CD4-positive, alpha-beta T cell treated with Interleukin-12 subunit alpha and Interleukin-12 subunit beta, for 1 hour (primary cell): ENCODE data around the gene CRYBG2.
"Not testable (repeated sequence)": the region's sequence is repeated elsewhere in the genome, so short reads cannot be mapped to it uniquely, and the experiment has no call there.

ENCODE experiments used
- DNase-seq: peaks from one replicate; pipeline ENCODE4 v3.0.0-alpha.2; 2020

CRYBG2 gene

DNA sequence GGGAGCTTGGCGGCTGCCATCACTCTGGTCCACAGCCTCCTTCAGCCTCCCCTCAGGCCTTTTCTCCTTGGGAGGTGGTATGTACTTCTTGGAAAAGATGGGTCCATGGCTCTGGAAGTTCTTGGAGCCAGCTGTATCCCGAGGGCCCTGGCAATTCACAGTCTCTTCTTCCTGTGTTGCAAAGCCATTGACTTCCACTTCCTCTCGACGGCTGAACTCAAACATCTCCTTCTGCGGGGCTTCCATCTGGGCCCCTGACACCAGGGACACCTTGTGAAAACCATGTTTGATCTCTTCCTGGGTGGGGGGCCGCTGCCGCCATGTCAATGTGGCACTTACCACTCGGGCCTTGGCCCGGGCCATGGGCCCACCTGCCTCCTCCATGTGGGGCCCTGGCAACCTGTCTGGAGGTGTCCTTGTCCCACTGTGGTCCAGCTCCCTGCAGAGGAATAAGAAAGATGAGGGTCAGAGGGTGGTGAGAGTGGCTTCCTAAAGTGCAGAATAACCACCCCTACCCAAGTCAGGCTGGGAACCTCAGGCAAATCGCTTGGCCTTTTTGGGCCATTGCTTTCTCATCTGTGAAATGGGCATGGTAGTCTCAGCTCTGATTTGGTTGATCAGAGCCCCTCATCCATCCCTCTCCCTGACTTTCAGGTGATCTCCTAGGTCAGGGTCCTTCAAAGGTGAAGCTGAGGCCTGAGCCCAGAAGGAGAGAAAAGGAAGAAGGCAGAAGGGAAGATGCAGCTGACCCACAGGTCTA is 7.5 kb downstream of the CRYBG2 start:
- no peak for DNase-seq

- no peak for DNase-seq
Measured at GRCh38 chr1:26345718-26346117, 8.2 kb downstream of the CRYBG2 start.

GRCh38 chr1:26344147-26344920 is 9.6 kb downstream of the CRYBG2 start:
- no peak for DNase-seq

DNA sequence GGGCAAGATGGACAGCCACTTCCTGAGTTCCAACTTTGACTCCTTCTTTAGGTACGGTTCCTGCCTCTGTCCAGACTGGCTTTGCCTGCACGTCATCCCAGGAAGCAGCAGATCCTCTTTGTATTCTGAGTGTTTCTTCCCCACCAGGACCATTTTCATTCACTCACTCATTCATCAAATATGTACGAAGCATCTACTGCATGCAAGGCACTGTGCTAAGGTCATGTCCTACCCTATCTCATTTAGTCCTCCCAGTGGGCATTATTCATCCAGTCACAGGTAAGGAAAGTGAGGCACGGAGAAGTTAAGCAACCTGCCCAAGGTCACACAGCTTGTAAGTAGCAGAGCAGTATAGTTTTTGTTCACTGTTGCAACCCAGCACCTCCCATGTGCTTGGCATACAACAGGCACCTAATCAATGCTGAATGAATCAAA is 13.9 kb downstream of the CRYBG2 start:
- no peak for DNase-seq

GRCh38 chr1:26338670-26339069 is 15.3 kb downstream of the CRYBG2 start:
- no peak for DNase-seq

GRCh38 chr1:26337625-26338024 is 16.3 kb downstream of the CRYBG2 start:
- no peak for DNase-seq

- no peak for DNase-seq
Measured at GRCh38 chr1:26337206-26337535, 16.8 kb downstream of the CRYBG2 start.

- peak; percentile 92 for DNase-seq
Measured at GRCh38 chr1:26336477-26337205, 17.3 kb downstream of the CRYBG2 start.

GRCh38 chr1:26335774-26336476 is 18.0 kb downstream of the CRYBG2 start:
- DNase-seq = peak; percentile 18

GRCh38 chr1:26333312-26333711 is 20.6 kb downstream of the CRYBG2 start:
- not testable (repeated sequence) for DNase-seq

DNA sequence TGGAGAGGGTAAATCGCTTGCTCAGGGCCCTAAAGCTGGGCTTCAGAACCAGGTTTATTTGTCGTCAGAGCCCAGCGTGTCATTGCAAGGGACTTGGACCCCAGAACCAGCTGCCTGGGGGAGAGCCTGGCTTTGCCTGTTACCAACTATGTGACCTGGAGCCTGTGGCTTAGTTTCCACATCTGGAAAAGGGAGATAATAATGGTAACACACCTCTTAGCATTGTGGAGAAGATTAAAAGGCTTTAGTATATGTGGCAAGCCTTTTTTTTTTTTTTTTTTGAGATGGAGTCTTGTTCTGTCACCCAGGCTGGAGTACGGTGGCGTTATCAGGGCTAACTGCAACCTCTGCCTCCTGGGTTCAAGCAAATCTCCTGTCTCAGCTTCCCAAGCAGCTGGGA is 23.7 kb downstream of the CRYBG2 start:
- no peak for DNase-seq

- DNase-seq = not testable (repeated sequence)
Measured at GRCh38 chr1:26329380-26329779, 24.6 kb downstream of the CRYBG2 start.

DNA sequence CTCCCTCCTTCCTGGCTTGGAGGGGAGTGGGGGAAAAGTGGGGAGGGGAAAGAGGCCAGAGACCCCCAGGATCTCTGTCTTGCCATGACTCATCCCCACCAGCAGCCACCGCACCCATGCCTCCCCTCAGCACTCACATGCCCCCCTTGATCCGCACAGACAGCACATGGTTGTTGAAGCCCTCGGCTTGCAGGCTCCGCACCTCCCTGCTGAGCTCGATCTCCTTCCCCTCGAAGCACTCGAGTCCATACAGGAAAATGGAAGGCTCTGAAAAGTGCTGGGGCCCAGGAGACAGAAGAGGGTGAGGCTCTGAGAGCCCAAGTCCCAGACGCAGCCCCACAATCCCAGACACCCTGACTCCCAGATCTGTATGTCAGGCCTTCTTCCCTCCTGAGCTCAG is 25.3 kb downstream of the CRYBG2 start:
- no peak for DNase-seq

DNA sequence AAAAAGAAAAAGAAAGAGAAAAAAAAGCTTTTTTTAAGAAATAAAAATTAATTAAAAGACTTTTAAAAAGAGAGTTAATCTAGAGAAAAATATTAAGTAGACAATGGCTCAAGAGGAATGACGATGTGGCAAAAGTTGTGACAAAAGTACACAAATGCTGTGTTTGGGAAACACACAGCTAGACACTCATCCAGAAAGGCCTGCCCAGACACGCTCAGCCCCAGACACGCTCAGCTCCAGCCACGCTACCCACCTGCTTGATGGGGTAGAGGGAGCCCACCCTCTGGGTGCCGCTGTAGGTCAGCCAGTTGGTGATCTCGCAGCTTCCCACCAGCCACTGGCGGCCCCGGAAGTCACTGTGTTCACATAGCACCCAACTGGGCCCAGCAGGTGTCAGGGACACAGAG is 26.0 kb downstream of the CRYBG2 start:
- no peak for DNase-seq

- no peak for DNase-seq
Measured at GRCh38 chr1:26324550-26324949, 29.4 kb downstream of the CRYBG2 start.

GRCh38 chr1:26323382-26323781 is 30.5 kb downstream of the CRYBG2 start:
- DNase-seq = no peak

- DNase-seq = no peak
Measured at GRCh38 chr1:26322042-26322331, 31.9 kb downstream of the CRYBG2 start.

DNA sequence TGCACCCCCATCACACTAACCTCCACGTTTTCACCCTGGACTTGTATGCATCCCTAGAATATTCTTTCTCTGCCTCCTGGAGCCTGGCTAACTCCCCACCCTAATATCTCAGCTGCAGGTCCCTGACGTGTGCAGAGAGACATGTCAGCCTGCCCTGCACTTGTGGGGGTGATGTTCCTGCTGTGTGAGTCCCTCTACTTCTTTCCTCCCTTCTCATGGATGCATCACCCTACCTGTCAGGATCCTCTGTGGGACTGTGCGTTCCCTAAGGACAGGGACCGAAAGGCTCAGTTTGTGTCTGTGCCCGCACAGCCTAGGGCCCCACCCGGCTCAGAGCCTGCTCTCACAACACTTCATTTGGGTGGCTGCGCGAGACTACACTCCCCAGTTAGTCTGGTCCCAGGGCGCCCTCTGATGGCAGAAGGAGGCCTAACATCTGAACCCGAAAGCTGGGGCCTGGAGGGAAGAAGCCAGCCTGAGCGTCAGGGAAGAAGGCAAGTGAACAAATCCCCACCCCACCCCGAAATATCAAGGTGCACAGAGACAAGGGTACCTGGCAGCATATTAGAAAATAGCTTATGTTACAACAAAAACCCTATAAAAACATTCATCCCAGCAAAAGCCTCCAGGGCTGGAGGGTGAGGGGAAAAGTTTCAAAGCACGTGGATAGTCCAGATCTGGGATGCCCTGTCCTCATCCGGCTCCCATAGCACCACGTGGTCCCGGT is 32.5 kb downstream of the CRYBG2 start:
- peak; percentile 93 for DNase-seq

DNA sequence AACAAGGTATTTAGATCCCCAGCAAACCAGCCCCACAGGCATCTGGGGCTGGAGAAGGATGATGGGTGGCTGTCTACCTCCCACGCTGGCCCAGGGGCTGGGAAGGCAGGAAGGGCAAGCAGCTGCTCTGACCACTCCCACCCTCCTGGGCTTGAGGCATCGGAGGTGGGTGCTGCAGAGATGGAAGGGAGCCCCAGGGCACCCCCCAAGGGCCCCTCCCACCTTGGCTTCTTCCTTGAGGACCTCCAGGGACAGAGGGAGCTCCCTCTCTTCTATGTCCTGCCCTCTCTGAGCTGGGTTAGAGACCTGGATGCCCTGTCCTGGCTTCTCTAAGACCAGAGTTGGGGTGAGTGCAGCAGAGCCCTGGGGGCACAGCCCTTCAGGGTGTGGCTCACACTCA is 33.0 kb downstream of the CRYBG2 start:
- no peak for DNase-seq

DNA sequence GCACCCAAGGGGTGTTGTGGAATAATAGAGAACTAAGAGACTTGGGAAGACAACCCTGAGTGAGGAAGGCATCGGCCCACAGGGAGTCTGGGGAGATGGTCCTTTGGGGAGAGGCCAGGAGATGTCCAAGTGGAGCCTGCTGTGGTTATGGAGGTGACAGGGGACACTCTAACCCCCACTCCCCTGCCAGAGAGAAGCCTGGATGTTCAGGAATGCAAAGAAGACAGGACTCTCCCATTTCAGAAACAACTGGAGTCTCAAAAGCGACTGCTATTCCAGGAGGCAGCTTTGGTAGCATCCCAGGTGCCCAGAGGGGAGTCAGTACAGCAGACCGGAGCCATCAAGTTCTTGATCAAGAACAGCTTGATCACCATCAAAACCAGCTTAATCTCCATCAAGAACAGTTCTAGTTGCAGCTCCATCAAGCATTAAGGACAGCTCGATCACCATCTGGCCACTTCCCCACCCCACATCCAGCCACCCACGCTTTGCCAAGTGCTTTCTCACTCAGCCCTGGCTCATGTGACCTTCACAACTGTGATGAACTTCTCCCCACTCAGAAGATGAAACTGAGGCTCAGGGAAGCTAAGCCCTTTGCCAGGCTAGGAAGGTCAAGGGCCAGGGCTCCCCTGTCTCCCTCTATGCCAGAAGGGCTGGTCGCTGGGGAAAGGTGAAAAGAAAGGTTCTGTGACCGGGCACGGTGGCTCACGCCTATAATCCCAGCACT is 35.4 kb downstream of the CRYBG2 start:
- peak; percentile 19 for DNase-seq

DNA sequence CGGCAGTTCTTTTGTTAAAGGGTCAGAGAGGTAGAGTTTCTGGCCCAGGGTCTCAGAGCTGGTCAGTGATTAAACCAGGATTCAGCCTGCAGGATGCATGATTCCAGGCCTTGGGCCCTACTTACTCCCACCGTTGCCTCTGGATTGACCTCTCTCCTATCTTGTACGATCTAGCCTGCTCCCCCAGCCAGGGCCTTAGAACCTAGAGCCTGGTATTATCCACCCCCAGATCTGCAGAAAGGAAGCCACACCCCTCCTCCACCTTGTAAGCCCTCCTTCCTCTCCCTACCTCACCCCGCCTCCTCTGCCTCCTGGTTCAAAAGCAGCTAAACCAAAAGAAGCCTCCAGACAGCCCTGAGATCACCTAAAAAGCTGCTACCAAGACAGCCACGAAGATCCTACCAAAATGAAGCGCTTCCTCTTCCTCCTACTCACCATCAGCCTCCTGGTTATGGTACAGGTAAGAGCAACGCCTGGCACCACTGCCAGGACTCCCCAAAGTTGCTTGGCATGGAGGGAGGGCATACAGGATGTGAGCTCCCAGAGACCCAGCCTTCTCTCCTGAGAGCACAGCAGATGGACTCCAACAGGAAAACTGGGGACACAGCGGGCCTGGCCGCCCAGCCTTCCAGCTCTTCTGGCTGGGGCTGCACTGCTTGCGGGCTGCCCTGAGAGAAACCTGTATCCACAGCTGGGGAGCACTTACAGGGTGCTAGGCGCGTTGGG is 36.2 kb downstream of the CRYBG2 start, which contains the start of gene CD52:
CD52 (plus strand) TSS at position 347 of the 726 bp plus-strand sequence; CDS start at position 407, 60 bp downstream.
- DNase-seq = peak; percentile 83
